OCI-LY1 (cell line): Measurements from ENCODE around the gene CPSF4L.

ENCODE experiments used
- EZH2 ChIP-seq: fragments of 200-600 bp; sonication (generic), shearing (Covaris generic); IDR thresholded peaks from 2 replicates; pipeline ENCODE4 v1.8.0; 2017; ENCODE audit warnings: borderline replicate concordance, mixed run types, mild to moderate bottlenecking, antibody characterized with exemption, low read length, moderate library complexity, mixed read lengths
- TF ChIP-seq, protein P1 (sequence below): fragments of 200-600 bp; sonication (generic), shearing (Covaris generic); IDR thresholded peaks from 2 replicates; pipeline ENCODE4 v1.5.1; 2017; ENCODE audit warnings: mild to moderate bottlenecking, antibody characterized with exemption, low read length, moderate library complexity, mixed read lengths

DNA sequence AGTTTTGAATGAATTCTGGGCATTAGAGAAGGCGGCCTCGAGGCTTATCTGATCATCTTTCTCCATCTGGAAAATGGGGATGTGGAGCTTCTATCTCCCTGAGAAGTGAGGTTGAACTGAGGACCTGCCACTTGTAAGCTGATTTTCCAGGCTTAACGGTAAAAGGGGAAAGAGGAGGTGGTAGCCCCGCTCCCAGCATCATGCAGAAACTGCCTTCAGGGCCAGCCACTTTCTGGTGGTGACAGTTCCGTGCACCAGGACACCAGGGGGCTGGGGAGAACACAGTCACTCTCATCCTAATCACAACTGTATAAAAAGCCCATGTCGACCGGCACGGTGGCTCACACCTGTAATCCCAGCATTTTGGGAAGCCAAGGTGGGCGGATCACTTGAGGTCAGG, 20.9 kb upstream of the CPSF4L start:
- TF ChIP-seq, protein P1, sequence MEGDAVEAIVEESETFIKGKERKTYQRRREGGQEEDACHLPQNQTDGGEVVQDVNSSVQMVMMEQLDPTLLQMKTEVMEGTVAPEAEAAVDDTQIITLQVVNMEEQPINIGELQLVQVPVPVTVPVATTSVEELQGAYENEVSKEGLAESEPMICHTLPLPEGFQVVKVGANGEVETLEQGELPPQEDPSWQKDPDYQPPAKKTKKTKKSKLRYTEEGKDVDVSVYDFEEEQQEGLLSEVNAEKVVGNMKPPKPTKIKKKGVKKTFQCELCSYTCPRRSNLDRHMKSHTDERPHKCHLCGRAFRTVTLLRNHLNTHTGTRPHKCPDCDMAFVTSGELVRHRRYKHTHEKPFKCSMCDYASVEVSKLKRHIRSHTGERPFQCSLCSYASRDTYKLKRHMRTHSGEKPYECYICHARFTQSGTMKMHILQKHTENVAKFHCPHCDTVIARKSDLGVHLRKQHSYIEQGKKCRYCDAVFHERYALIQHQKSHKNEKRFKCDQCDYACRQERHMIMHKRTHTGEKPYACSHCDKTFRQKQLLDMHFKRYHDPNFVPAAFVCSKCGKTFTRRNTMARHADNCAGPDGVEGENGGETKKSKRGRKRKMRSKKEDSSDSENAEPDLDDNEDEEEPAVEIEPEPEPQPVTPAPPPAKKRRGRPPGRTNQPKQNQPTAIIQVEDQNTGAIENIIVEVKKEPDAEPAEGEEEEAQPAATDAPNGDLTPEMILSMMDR: no peak
- no peak for TF ChIP-seq EZH2
